Left lung (tissue), 10 donors: ENCODE data around the gene ZNF860. TPM values are rescaled to one million over a fixed set of nuclear protein-coding genes. Genes with fewer than 3 reads are reported as not detected.

Experiments used
- ATAC-seq: fragments of 200-7000 bp; cut with Tn5 transposase; one replicate; pipeline ENCODE4 v1.9.1; 2020; ENCODE audit warnings: moderate library complexity
- DNase-seq, 4 donors: peaks; one replicate each; pipeline ENCODE4 v3.0.0-alpha.2; 2013 to 2020
- H3K27ac ChIP-seq, 2 donors: fragments of 200-600 bp; sonication (generic) in 1 of 2; one replicate each; pipeline versions ENCODE4 v1.5.0 to v1.8.0; 2020 to 2021
- H3K27me3 ChIP-seq, 2 donors: fragments of 200-600 bp; sonication (generic) in 1 of 2; one replicate each; pipeline versions ENCODE4 v1.5.0 to v1.8.0; 2020 to 2021
- H3K36me3 ChIP-seq, 2 donors: fragments of 200-600 bp; sonication (generic) in 1 of 2; one replicate each; pipeline versions ENCODE4 v1.5.0 to v1.8.0; 2020 to 2021
- H3K4me1 ChIP-seq, 2 donors: fragments of 200-600 bp; one replicate each; pipeline ENCODE4 v1.8.0; 2021
- H3K4me3 ChIP-seq, 2 donors: fragments of 200-600 bp; sonication (generic) in 1 of 2; one replicate each; pipeline versions ENCODE4 v1.5.0 to v1.8.0; 2020 to 2021; ENCODE audit warnings: mild to moderate bottlenecking in 1 of 2
- H3K9me3 ChIP-seq, 2 donors: fragments of 200-600 bp; sonication (generic) in 1 of 2; one replicate each; pipeline versions ENCODE4 v1.5.0 to v1.8.0; 2020 to 2021
- intact Hi-C, 2 donors: fragments of 100-400 bp; cut with DNase I; formaldehyde crosslinking; loops; one replicate each; pipeline versions ENCODE4 v1.11.2 to v1.14.2; 2022
- polyA plus RNA-seq, 6 donors: library from polyadenylated mRNA; unstranded; fragments of 120-200 nt; gene quantifications; one replicate each; pipeline ENCODE4 v1.2.1, GENCODE V29; 2013; ENCODE audit not compliant: insufficient read length in 6 of 6
- total RNA-seq, 2 donors: library from RNA; stranded (reverse); fragmentation: NEBNext Ultra II Directional; extraction: Animal tissue kit (Norgen Biotek cat#: 25700); gene quantifications; one replicate each; pipeline ENCODE4 v1.2.1, GENCODE V29; 2021
- TF ChIP-seq, protein P1 (sequence below), 2 donors: fragments of 200-600 bp; sonication (generic) in 1 of 2; IDR thresholded peaks; one replicate each; pipeline versions ENCODE4 v1.5.0 to v1.8.0; 2021; ENCODE audit warnings: antibody characterized with exemption in 2 of 2
- donor health status: DM: no; HTN: yes; CAD: no.
- donor health status: DM: no; HTN: no; CAD: no.

The ZNF860 gene
- total and polyA plus RNA-seq, 8 donors: 1.9 to 15.2 (median 11.0) TPM

DNA sequence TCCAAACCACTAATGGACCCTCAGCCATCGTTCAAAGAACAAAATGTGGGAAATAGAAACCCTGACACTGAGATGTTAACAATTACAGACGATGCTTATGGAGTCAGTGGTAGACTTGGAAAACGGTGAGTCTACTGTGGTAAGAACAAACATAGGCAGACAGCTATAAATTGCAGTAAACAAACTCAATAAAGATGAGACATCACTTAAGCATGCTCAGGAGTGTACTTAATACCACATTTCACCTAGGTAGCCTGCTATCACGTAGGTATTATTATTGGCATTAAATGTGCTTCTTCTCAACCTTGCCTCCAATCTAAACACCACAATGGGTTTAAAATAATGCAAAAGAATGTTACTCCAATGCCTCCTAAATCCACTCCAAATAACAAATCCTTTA lies 3.0 kb upstream of the ZNF860 start:
- Histone ChIP-seq H3K9me3 (no peaks in the 10 kb centered on the region), H3K4me3 (no peak overlapping the region), H3K4me1 (peaks cover 4 to 28% of the 10 kb centered on the region in 2 donors), H3K36me3 (no peaks in the 10 kb centered on the region), H3K27me3 (peaks cover 0 to 48% of the 10 kb centered on the region in 2 donors), H3K27ac (no peak overlapping the region)
- DNase-seq (no peak), ATAC-seq (no peak)
- TF ChIP-seq, protein P1, sequence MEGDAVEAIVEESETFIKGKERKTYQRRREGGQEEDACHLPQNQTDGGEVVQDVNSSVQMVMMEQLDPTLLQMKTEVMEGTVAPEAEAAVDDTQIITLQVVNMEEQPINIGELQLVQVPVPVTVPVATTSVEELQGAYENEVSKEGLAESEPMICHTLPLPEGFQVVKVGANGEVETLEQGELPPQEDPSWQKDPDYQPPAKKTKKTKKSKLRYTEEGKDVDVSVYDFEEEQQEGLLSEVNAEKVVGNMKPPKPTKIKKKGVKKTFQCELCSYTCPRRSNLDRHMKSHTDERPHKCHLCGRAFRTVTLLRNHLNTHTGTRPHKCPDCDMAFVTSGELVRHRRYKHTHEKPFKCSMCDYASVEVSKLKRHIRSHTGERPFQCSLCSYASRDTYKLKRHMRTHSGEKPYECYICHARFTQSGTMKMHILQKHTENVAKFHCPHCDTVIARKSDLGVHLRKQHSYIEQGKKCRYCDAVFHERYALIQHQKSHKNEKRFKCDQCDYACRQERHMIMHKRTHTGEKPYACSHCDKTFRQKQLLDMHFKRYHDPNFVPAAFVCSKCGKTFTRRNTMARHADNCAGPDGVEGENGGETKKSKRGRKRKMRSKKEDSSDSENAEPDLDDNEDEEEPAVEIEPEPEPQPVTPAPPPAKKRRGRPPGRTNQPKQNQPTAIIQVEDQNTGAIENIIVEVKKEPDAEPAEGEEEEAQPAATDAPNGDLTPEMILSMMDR (IDR thresholded peaks at IDR 0.05): no peak
- intact Hi-C loops: no loop called here

DNA sequence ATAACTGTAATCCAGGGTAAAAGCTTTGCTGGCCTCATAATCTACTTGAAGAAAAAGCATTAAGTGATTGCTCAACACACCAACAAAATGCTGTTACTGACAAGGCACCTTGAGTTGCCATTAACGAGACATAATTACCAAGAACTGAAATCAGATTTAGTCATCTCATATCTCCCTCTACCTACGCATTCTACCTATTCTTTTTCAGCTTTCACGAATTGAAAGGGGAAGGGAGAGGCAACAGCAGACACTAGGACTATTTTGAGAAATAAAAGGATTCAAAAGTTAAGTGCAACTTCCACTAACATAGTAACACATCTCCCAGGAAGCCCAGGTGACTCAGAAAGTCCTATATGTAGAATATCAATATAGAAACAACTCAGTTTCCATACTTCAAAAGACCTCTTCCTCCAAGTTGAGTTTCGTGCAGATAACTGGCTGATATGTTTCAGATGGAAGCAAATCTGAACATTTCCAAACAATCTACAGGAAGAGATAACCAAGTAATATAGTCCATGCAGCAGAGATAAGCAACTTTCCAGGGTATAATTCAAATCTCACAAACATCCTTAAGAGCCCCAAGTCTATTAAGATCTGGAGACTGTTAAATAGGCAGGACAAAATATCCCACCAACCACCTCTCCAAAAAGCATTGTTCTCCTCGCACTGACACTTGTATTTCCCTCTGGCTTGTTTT lies 2.4 kb upstream of the ZNF860 start:
- DNase-seq: no peak
- Histone ChIP-seq H3K4me1 (peaks cover 4 to 28% of the 10 kb centered on the region in 2 donors), H3K9me3 (no peaks in the 10 kb centered on the region), H3K27ac (no peak overlapping the region), H3K4me3 (no peak overlapping the region), H3K27me3 (peaks cover 0 to 48% of the 10 kb centered on the region in 2 donors), H3K36me3 (no peaks in the 10 kb centered on the region)
- intact Hi-C loops: no loop called here
- TF ChIP-seq, protein P1 (IDR thresholded peaks at IDR 0.05): no peak
- no peak for ATAC-seq

DNA sequence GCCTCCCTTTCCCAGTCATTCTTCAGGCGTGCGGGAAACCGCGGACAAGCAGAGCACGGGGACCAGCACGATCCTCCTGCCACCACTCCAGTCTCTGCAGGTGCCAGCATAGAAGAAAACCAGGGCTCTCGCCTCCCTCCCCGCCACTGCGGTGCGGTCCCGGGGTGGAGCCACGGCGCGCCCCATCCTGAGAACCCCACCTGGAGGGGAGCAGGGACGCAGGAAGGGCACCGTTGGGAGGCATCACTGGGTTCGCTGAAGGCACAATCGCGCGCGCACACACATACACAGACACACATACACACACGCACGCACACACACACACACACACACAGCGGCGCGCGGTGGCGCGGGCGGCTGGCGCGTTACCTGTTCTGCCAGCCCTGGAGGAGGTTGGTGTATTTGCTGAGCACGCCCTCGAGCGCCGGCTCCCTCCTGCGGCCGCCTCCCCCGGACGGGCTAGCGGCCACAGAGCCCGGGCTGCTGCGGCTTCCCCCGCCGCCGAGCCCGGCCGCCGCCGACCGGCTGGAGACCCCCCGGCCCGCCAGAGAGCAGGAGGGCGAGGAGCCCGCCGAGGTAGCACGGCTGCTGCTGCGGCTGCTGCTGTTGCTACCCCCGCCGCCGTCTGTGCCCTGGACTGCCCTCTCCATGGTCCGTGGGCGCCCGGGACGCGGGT lies 882 bp upstream of the ZNF860 start:
- Histone ChIP-seq H3K27ac (peak overlapping the region; percentile 83 to 89), H3K9me3 (no peaks in the 10 kb centered on the region), H3K4me3 (peak overlapping the region; percentile 56 to 63), H3K4me1 (peaks cover 4 to 28% of the 10 kb centered on the region in 2 donors), H3K27me3 (peaks cover 0 to 48% of the 10 kb centered on the region in 2 donors), H3K36me3 (no peaks in the 10 kb centered on the region)
- TF ChIP-seq, protein P1 (IDR thresholded peaks at IDR 0.05): no peak
- peak; percentile 57 to 90 (median 70) for DNase-seq
- ATAC-seq: peak; percentile 78
- intact Hi-C loops: no loop called here

DNA sequence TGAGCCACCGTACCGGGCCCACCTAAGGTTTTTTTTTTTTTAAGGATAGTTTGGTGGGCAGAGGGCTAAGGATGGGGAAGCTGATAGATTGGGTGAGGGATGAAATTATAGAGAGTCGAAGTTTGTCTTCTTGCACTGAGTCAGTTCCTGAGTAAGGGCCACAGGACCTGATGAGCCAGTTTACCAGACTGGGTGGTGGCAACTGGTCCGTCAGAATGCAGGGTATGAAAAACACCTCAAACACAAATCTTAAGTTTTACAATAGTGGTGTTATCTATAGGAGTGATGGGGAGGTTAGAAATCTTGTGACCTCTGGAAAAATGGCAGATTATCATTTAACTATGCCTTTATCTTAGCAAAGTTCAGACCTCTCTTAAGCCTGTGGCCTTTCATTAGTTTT lies 2.8 kb downstream of the ZNF860 start:
- intact Hi-C loops: no loop called here
- Histone ChIP-seq H3K4me3 (no peak overlapping the region), H3K4me1 (peaks cover 4 to 24% of the 10 kb centered on the region in 2 donors), H3K36me3 (no peaks in the 10 kb centered on the region), H3K27me3 (peaks cover 0 to 37% of the 10 kb centered on the region in 2 donors), H3K9me3 (peaks cover 0 to 11% of the 10 kb centered on the region in 2 donors), H3K27ac (no peak overlapping the region)
- DNase-seq (no peak), ATAC-seq (no peak)
- TF ChIP-seq, protein P1 (IDR thresholded peaks at IDR 0.05): no peak

DNA sequence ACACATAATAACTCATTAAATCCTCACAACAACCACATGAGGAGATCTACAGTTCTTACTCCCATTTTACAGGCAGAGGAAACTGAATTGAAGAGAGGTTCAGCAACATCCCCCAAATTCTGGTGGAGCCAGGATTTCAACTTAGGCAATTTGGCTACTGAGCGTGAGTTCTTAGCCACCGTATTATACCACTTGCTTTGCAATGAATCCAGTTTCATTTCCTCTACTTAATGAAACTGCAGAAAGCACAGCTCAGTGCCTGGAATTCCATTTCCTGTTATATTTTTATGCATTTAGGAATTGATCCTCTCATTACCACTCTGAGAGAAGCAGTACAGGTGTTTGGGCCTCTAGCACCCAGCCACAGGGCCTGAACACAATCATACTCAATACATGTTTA lies 4.3 kb downstream of the ZNF860 start:
- no peak for DNase-seq
- H3K36me3 ChIP-seq: no peaks in the 10 kb centered on the region
- no peak overlapping the region for H3K27ac ChIP-seq
- TF ChIP-seq, protein P1 (IDR thresholded peaks at IDR 0.05): no peak
- peaks cover 0 to 26% of the 10 kb centered on the region in 2 donors for H3K9me3 ChIP-seq
- no peak overlapping the region for H3K4me3 ChIP-seq
- H3K4me1 ChIP-seq: peaks cover 4 to 10% of the 10 kb centered on the region in 2 donors
- intact Hi-C loops: no loop called here
- no peak for ATAC-seq
- peaks cover 0 to 22% of the 10 kb centered on the region in 2 donors for H3K27me3 ChIP-seq
